ENCODE data around the gene STIM1.

The STIM1 gene

DNA sequence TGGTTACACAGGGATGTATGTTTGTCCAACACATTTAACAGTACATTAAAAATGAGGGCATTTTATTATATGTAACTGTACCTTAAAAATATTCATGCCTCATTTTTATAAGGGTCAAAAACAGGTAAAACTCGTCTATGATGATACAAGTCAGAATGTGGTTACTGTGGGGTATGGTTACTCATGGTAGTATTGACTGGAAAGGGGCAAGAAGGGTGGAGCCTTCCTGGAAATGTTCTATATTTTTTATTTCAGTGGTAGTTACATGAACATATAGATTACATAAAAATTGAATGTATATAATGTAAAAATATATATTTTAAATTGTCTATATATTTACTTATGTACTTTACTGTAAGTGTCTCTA, 99.8 kb downstream of the STIM1 start:
- Histone ChIP-seq H3K9ac (ENCODE audit: low read length) (no peak overlapping the region), H3K4me2 (ENCODE audit: low read length) (no peak overlapping the region), H3K9me3 (ENCODE audit: low read length) (no peaks in the 10 kb centered on the region), H3K36me3 (ENCODE audit: insufficient read depth, low read length) (no peaks in the 10 kb centered on the region), H3K27ac (ENCODE audit: low read depth, low read length, poor library complexity, severe bottlenecking) (no peak overlapping the region), H3F3A (ENCODE audit: insufficient read depth, low read length) (no peaks in the 10 kb centered on the region), H3K79me2 (ENCODE audit: insufficient read depth, low read length) (no peaks in the 10 kb centered on the region), H3K9me2 (ENCODE audit: low read depth, low read length) (no peaks in the 10 kb centered on the region), H3K27me3 (ENCODE audit: insufficient read depth, low read length) (no peaks in the 10 kb centered on the region), H4K20me1 (ENCODE audit: insufficient read depth, low read length) (no peaks in the 10 kb centered on the region), H3K4me1 (ENCODE audit: insufficient read depth, low read length, severe bottlenecking) (peaks cover 25% of the 10 kb centered on the region), H2AFZ (ENCODE audit: low read length) (no peak overlapping the region), H3K4me3 (ENCODE audit: low read depth, low read length, poor library complexity, severe bottlenecking) (no peak overlapping the region)
- TF ChIP-seq EZH2 (IDR thresholded peaks at IDR 0.05; ENCODE audit: borderline replicate concordance, low read length), result no peak
- TF ChIP-seq, protein P1, sequence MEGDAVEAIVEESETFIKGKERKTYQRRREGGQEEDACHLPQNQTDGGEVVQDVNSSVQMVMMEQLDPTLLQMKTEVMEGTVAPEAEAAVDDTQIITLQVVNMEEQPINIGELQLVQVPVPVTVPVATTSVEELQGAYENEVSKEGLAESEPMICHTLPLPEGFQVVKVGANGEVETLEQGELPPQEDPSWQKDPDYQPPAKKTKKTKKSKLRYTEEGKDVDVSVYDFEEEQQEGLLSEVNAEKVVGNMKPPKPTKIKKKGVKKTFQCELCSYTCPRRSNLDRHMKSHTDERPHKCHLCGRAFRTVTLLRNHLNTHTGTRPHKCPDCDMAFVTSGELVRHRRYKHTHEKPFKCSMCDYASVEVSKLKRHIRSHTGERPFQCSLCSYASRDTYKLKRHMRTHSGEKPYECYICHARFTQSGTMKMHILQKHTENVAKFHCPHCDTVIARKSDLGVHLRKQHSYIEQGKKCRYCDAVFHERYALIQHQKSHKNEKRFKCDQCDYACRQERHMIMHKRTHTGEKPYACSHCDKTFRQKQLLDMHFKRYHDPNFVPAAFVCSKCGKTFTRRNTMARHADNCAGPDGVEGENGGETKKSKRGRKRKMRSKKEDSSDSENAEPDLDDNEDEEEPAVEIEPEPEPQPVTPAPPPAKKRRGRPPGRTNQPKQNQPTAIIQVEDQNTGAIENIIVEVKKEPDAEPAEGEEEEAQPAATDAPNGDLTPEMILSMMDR (IDR thresholded peaks at IDR 0.05; ENCODE audit: low read length), result no peak

DNA sequence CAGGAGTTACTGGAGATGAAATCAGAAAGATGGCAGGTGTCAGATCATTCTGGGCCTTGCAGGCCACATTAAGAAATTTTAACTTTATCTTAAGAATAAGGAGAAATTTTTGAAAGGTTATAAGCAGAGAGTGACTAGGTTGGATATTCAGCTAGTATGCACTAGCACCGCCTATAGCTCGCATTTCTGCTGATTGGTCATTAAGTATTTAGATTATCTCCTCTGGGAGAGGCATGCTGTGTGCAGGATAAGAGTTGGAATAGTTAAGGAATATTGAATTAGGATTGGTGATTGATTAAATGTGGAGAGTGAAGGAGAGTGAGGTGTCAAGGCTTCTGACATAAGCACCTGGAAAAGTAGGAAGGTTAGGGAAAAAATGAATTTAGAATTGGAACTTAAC, 100.6 kb downstream of the STIM1 start:
- H3K9ac ChIP-seq (ENCODE audit: low read length), result no peak overlapping the region
- H3K9me3 ChIP-seq (ENCODE audit: low read length), result no peaks in the 10 kb centered on the region
- TF ChIP-seq, protein P1 (IDR thresholded peaks at IDR 0.05; ENCODE audit: low read length), result no peak
- no peak for TF ChIP-seq EZH2 (IDR thresholded peaks at IDR 0.05; ENCODE audit: borderline replicate concordance, low read length)
- peaks cover 17% of the 10 kb centered on the region for H3K4me1 ChIP-seq (ENCODE audit: insufficient read depth, low read length, severe bottlenecking)
- no peak overlapping the region for H3K4me2 ChIP-seq (ENCODE audit: low read length)
- H4K20me1 ChIP-seq (ENCODE audit: insufficient read depth, low read length), result no peaks in the 10 kb centered on the region
- H3K27me3 ChIP-seq (ENCODE audit: insufficient read depth, low read length), result no peaks in the 10 kb centered on the region
- H3F3A ChIP-seq (ENCODE audit: insufficient read depth, low read length), result no peaks in the 10 kb centered on the region
- H2AFZ ChIP-seq (ENCODE audit: low read length), result no peak overlapping the region
- H3K79me2 ChIP-seq (ENCODE audit: insufficient read depth, low read length), result no peaks in the 10 kb centered on the region
- H3K9me2 ChIP-seq (ENCODE audit: low read depth, low read length), result no peaks in the 10 kb centered on the region
- H3K27ac ChIP-seq (ENCODE audit: low read depth, low read length, poor library complexity, severe bottlenecking), result no peak overlapping the region
- H3K36me3 ChIP-seq (ENCODE audit: insufficient read depth, low read length), result no peaks in the 10 kb centered on the region
- H3K4me3 ChIP-seq (ENCODE audit: low read depth, low read length, poor library complexity, severe bottlenecking), result no peak overlapping the region

DNA sequence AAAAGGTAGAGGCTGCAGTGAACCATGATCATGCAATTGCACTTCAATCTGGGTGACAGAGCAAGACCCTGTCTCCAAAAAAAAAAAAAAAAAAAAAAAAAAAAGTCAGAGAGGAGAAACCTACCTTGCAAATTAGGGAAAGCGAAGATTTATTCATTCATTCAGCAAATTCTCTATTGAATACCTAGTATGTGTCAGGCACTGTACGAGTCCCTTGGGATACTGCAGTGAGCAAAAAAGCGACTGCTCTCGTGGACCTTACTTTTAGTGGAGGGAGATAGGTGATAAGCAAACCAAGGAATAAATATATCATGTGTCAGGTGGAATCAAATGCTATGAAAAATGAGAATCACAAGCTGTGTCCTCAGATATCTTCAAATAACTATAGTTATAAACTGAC, 101.3 kb downstream of the STIM1 start:
- Histone ChIP-seq H3K27me3 (ENCODE audit: insufficient read depth, low read length) (no peaks in the 10 kb centered on the region), H3K36me3 (ENCODE audit: insufficient read depth, low read length) (no peaks in the 10 kb centered on the region), H3K4me1 (ENCODE audit: insufficient read depth, low read length, severe bottlenecking) (peaks cover 10% of the 10 kb centered on the region), H3K79me2 (ENCODE audit: insufficient read depth, low read length) (no peaks in the 10 kb centered on the region), H4K20me1 (ENCODE audit: insufficient read depth, low read length) (no peaks in the 10 kb centered on the region), H3F3A (ENCODE audit: insufficient read depth, low read length) (no peaks in the 10 kb centered on the region), H3K27ac (ENCODE audit: low read depth, low read length, poor library complexity, severe bottlenecking) (no peak overlapping the region), H2AFZ (ENCODE audit: low read length) (no peak overlapping the region), H3K4me2 (ENCODE audit: low read length) (no peak overlapping the region), H3K4me3 (ENCODE audit: low read depth, low read length, poor library complexity, severe bottlenecking) (no peak overlapping the region), H3K9ac (ENCODE audit: low read length) (no peak overlapping the region), H3K9me2 (ENCODE audit: low read depth, low read length) (no peaks in the 10 kb centered on the region), H3K9me3 (ENCODE audit: low read length) (no peaks in the 10 kb centered on the region)
- no peak for TF ChIP-seq EZH2 (IDR thresholded peaks at IDR 0.05; ENCODE audit: borderline replicate concordance, low read length)
- TF ChIP-seq, protein P1 (IDR thresholded peaks at IDR 0.05; ENCODE audit: low read length), result no peak

All from OCI-LY1 (cell line).